ENCODE data around the gene DYSF.

The DYSF gene

GRCh38 chr2:71506222-71507153, 53.1 kb downstream of the DYSF start:
- ChIA-PET POLR2A (no interaction called here), CTCF (interaction anchor here (0.6 to 0.7 kb wide), 2 partner anchors 45 to 410 kb away, joined by 3 read pairs; no protein-coding TSS in a partner anchor)
- TF ChIP-seq CTBP1 (IDR thresholded peaks at IDR 0.05; ENCODE audit: borderline replicate concordance) = no peak
- TF ChIP-seq ELF4 (IDR thresholded peaks at IDR 0.05) = no peak
- TF ChIP-seq LEF1 (IDR thresholded peaks at IDR 0.05; ENCODE audit: borderline replicate concordance) = no peak
- TF ChIP-seq L3MBTL2 (conservative IDR thresholded peaks at IDR 0.05) = no peak
- TF ChIP-seq ARNT (IDR thresholded peaks at IDR 0.05) = no peak
- TF ChIP-seq SUZ12 (IDR thresholded peaks at IDR 0.05) = no peak
- no peak for TF ChIP-seq HDGF (IDR thresholded peaks at IDR 0.05; ENCODE audit: borderline replicate concordance)
- no peak for TF ChIP-seq ZNF384 (IDR thresholded peaks at IDR 0.05)
- TF ChIP-seq BHLHE40 (IDR thresholded peaks at IDR 0.05; ENCODE audit: borderline replicate concordance) = no peak
- no peak for DNase-seq (ENCODE audit: extremely low spot score)

- no peak for DNase-seq (ENCODE audit: extremely low spot score)
- ChIA-PET POLR2A (no interaction called here), CTCF (no interaction called here)
- TF ChIP-seq FOXM1 (IDR thresholded peaks at IDR 0.05; ENCODE audit: borderline replicate concordance) (no peak), CTBP1 (IDR thresholded peaks at IDR 0.05; ENCODE audit: borderline replicate concordance) (no peak), BHLHE40 (IDR thresholded peaks at IDR 0.05; ENCODE audit: borderline replicate concordance) (no peak), ZNF384 (IDR thresholded peaks at IDR 0.05) (no peak), ELF4 (IDR thresholded peaks at IDR 0.05) (no peak), FOXK2 (IDR thresholded peaks at IDR 0.05) (no peak), NFRKB (IDR thresholded peaks at IDR 0.05) (no peak), SP1 (IDR thresholded peaks at IDR 0.05) (no peak), SUZ12 (IDR thresholded peaks at IDR 0.05) (no peak), ARNT (IDR thresholded peaks at IDR 0.05) (no peak), L3MBTL2 (conservative IDR thresholded peaks at IDR 0.05) (no peak)
These were observed 54.1 kb downstream of the DYSF start for GRCh38 chr2:71507476-71507875.

GRCh38 chr2:71510196-71510807, 56.9 kb downstream of the DYSF start:
- ChIA-PET CTCF (interaction anchor here (0.6 to 1.6 kb wide), 11 partner anchors 15 to 286 kb away, joined by 3 to 19 read pairs (median 3); no protein-coding TSS in a partner anchor), POLR2A (no interaction called here)
- DNase-seq (ENCODE audit: extremely low spot score) = peak; percentile 84
- TF ChIP-seq PKNOX1 (IDR thresholded peaks at IDR 0.05) (no peak), FOXA1 (IDR thresholded peaks at IDR 0.05) (no peak), SUZ12 (IDR thresholded peaks at IDR 0.05) (no peak), FOXK2 (IDR thresholded peaks at IDR 0.05) (no peak), LEF1 (IDR thresholded peaks at IDR 0.05; ENCODE audit: borderline replicate concordance) (no peak), ELF4 (IDR thresholded peaks at IDR 0.05) (no peak), CTBP1 (IDR thresholded peaks at IDR 0.05; ENCODE audit: borderline replicate concordance) (no peak), BHLHE40 (IDR thresholded peaks at IDR 0.05; ENCODE audit: borderline replicate concordance) (no peak), TARDBP (IDR thresholded peaks at IDR 0.05) (no peak), L3MBTL2 (conservative IDR thresholded peaks at IDR 0.05) (no peak)

GRCh38 chr2:71510938-71511337, 57.6 kb downstream of the DYSF start:
- ChIA-PET POLR2A (no interaction called here), CTCF (interaction anchor here (0.8 to 1.6 kb wide), 9 partner anchors 15 to 287 kb away, joined by 3 to 19 read pairs (median 3); no protein-coding TSS in a partner anchor)
- DNase-seq (ENCODE audit: extremely low spot score) = no peak
- TF ChIP-seq ZNF384 (IDR thresholded peaks at IDR 0.05) (no peak), ARNT (IDR thresholded peaks at IDR 0.05) (no peak), L3MBTL2 (conservative IDR thresholded peaks at IDR 0.05) (no peak), FOXM1 (IDR thresholded peaks at IDR 0.05; ENCODE audit: borderline replicate concordance) (no peak), CTBP1 (IDR thresholded peaks at IDR 0.05; ENCODE audit: borderline replicate concordance) (no peak), NFRKB (IDR thresholded peaks at IDR 0.05) (no peak), FOXA1 (IDR thresholded peaks at IDR 0.05) (no peak), ELF4 (IDR thresholded peaks at IDR 0.05) (no peak), SUZ12 (IDR thresholded peaks at IDR 0.05) (no peak), HDGF (IDR thresholded peaks at IDR 0.05; ENCODE audit: borderline replicate concordance) (no peak), BHLHE40 (IDR thresholded peaks at IDR 0.05; ENCODE audit: borderline replicate concordance) (no peak), LEF1 (IDR thresholded peaks at IDR 0.05; ENCODE audit: borderline replicate concordance) (no peak), SP1 (IDR thresholded peaks at IDR 0.05) (no peak), TARDBP (IDR thresholded peaks at IDR 0.05) (no peak), PKNOX1 (IDR thresholded peaks at IDR 0.05) (no peak), FOXK2 (IDR thresholded peaks at IDR 0.05) (no peak)

- TF ChIP-seq NFRKB (IDR thresholded peaks at IDR 0.05) (no peak), ELF4 (IDR thresholded peaks at IDR 0.05) (no peak), LEF1 (IDR thresholded peaks at IDR 0.05; ENCODE audit: borderline replicate concordance) (no peak), FOXK2 (IDR thresholded peaks at IDR 0.05) (no peak), TARDBP (IDR thresholded peaks at IDR 0.05) (no peak), FOXM1 (IDR thresholded peaks at IDR 0.05; ENCODE audit: borderline replicate concordance) (no peak), FOXA1 (IDR thresholded peaks at IDR 0.05) (no peak), SUZ12 (IDR thresholded peaks at IDR 0.05) (no peak), PKNOX1 (IDR thresholded peaks at IDR 0.05) (no peak)
These were observed 58.4 kb downstream of the DYSF start for GRCh38 chr2:71511776-71512175.

More at GRCh38 chr2:71511776-71512175, 58.4 kb downstream of the DYSF start:
- DNase-seq (ENCODE audit: extremely low spot score) = no peak
- ChIA-PET CTCF (interaction anchor here (0.6 to 1.0 kb wide), 2 partner anchors 82 to 212 kb away, joined by 4 to 5 read pairs; no protein-coding TSS in a partner anchor), POLR2A (no interaction called here)
